Tibial nerve (tissue), 4 donors: ENCODE measurements around the gene SLITRK1. TPM values are rescaled to one million over a fixed set of nuclear protein-coding genes. Genes with fewer than 3 reads are reported as not detected.

Source experiments
- DNase-seq, 2 donors: peaks; one replicate each; pipeline ENCODE4 v3.0.0-alpha.2; 2019; ENCODE audit warnings: low spot score in 2 of 2
- H3K27ac ChIP-seq, 4 donors: fragments of 200-600 bp; sonication (generic) in 3 of 4; one replicate each; pipeline ENCODE4 v1.5.1; 2017 to 2019; ENCODE audit warnings: mild to moderate bottlenecking in 1 of 4
- H3K27me3 ChIP-seq, 2 donors: fragments of 200-600 bp; sonication (generic) in 1 of 2; one replicate each; pipeline versions ENCODE4 v1.5.1 to v1.6.0; 2017 to 2019
- H3K36me3 ChIP-seq, 3 donors: fragments of 200-600 bp; sonication (generic); one replicate each; pipeline ENCODE4 v1.5.1; 2018 to 2019
- H3K4me1 ChIP-seq, 4 donors: fragments of 200-600 bp; sonication (generic) in 3 of 4; one replicate each; pipeline ENCODE4 v1.5.1; 2017 to 2019
- H3K4me3 ChIP-seq, 4 donors: fragments of 200-600 bp; sonication (generic) in 3 of 4; one replicate each; pipeline ENCODE4 v1.5.1; 2017 to 2019; ENCODE audit warnings: mild to moderate bottlenecking in 1 of 4, moderate library complexity in 1 of 4
- H3K9me3 ChIP-seq, 4 donors: fragments of 200-600 bp; sonication (generic) in 3 of 4; one replicate each; pipeline ENCODE4 v1.5.1; 2017 to 2019
- CTCF ChIP-seq, 5 experiments: fragments of 200-600 bp in 3 of 5; fragments of 450-650 bp in 2 of 5; sonication (generic) in 3 of 5; IDR thresholded peaks; one replicate each; pipeline ENCODE4 v1.5.1; 2016 to 2019; ENCODE audit warnings: antibody characterized with exemption in 5 of 5, mild to moderate bottlenecking in 3 of 5, moderate library complexity in 2 of 5
- EP300 ChIP-seq, 2 donors: sonication (generic); formaldehyde crosslinking; IDR thresholded peaks; one replicate each; pipeline ENCODE4 v1.6.1; 2017; ENCODE audit warnings: antibody characterized with exemption in 2 of 2, mild to moderate bottlenecking in 1 of 2
- POLR2A ChIP-seq, 2 donors: fragments of 450-650 bp; IDR thresholded peaks; one replicate each; pipeline ENCODE4 v1.6.1; 2017; ENCODE audit warnings: antibody characterized with exemption in 2 of 2, mild to moderate bottlenecking in 2 of 2, moderate library complexity in 2 of 2
- WGBS, 2 donors: methylation state at CpG; one replicate each; pipeline ENCODE4 v1.1.5; 2018; 5-methylcytosine and 5-hydroxymethylcytosine counted together
- total RNA-seq, 4 donors: library from RNA; depleted of rRNA; stranded (reverse); fragments of >200 nt; gene quantifications; one replicate each; pipeline ENCODE4 v1.1.0, GENCODE V29; 2016

The SLITRK1 gene
- total RNA-seq, 4 donors from 2014 or later, result 0.90 to 2.0 (median 1.8) TPM

- Histone ChIP-seq H3K4me3 (no peak overlapping the region), H3K27me3 (no peaks in the 10 kb centered on the region), H3K9me3 (peaks cover 0 to 16% (median 0%) of the 10 kb centered on the region in 4 donors), H3K27ac (no peak overlapping the region), H3K4me1 (no peaks in the 10 kb centered on the region), H3K36me3 (no peaks in the 10 kb centered on the region)
- 94% methylated on average over 25 of the region's 25 CpGs for WGBS, 2 donors
- no peak for DNase-seq
- no peak for TF ChIP-seq CTCF (IDR thresholded peaks at IDR 0.05)
- TF ChIP-seq EP300 (IDR thresholded peaks at IDR 0.05), result no peak
- TF ChIP-seq POLR2A (IDR thresholded peaks at IDR 0.05), result no peak
Observed at GRCh38 chr13:83906240-83906820, 24.1 kb upstream of the SLITRK1 start.

DNA sequence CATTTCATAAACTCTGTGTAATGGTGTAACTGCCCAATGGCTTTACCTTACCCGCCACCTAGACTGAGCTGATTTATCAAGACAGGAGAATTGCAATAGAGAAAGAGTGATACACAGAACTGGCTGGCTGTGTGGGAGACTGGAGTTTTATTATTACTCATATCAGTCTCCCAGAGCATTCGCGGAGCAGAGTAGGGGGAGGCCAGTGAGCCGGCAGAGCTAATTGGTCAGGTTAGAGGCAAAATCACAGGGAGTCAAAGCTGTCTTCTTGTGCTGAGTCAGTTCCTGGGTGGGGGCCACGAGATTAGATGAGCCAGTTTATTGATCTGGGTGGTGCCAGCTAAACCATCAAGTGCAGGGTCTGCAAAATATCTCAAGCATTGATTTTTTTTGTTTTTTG is 23.4 kb upstream of the SLITRK1 start:
- peaks cover 0 to 16% (median 0%) of the 10 kb centered on the region in 4 donors for H3K9me3 ChIP-seq
- H3K4me3 ChIP-seq, result no peak overlapping the region
- no peak for DNase-seq
- no peaks in the 10 kb centered on the region for H3K27me3 ChIP-seq
- TF ChIP-seq CTCF (IDR thresholded peaks at IDR 0.05), result no peak
- no peak for TF ChIP-seq EP300 (IDR thresholded peaks at IDR 0.05)
- no peak for TF ChIP-seq POLR2A (IDR thresholded peaks at IDR 0.05)
- no peak overlapping the region for H3K27ac ChIP-seq
- 79 to 87% methylated on average over 5 of the region's 5 CpGs for WGBS, 2 donors
- H3K36me3 ChIP-seq, result no peaks in the 10 kb centered on the region
- H3K4me1 ChIP-seq, result no peaks in the 10 kb centered on the region

GRCh38 chr13:83895994-83896580 is 13.8 kb upstream of the SLITRK1 start:
- Histone ChIP-seq H3K27me3 (no peaks in the 10 kb centered on the region), H3K4me1 (no peaks in the 10 kb centered on the region), H3K27ac (no peak overlapping the region), H3K9me3 (no peaks in the 10 kb centered on the region), H3K4me3 (no peak overlapping the region), H3K36me3 (no peaks in the 10 kb centered on the region)
- DNase-seq, result no peak
- WGBS, 2 donors, result 70 to 75% methylated on average over 3 of the region's 3 CpGs
- TF ChIP-seq POLR2A (IDR thresholded peaks at IDR 0.05) (no peak), EP300 (IDR thresholded peaks at IDR 0.05) (no peak), CTCF (IDR thresholded peaks at IDR 0.05) (no peak)

- Histone ChIP-seq H3K36me3 (no peaks in the 10 kb centered on the region), H3K27ac (no peak overlapping the region), H3K4me3 (no peak overlapping the region), H3K27me3 (no peaks in the 10 kb centered on the region), H3K4me1 (no peaks in the 10 kb centered on the region), H3K9me3 (no peaks in the 10 kb centered on the region)
- WGBS, 2 donors, result 88 to 92% methylated on average over 3 of the region's 3 CpGs
- no peak for TF ChIP-seq POLR2A (IDR thresholded peaks at IDR 0.05)
- TF ChIP-seq EP300 (IDR thresholded peaks at IDR 0.05), result no peak
- TF ChIP-seq CTCF (IDR thresholded peaks at IDR 0.05), result no peak
- DNase-seq, result no peak
Observed at GRCh38 chr13:83890358-83890757, 8.1 kb upstream of the SLITRK1 start.

DNA sequence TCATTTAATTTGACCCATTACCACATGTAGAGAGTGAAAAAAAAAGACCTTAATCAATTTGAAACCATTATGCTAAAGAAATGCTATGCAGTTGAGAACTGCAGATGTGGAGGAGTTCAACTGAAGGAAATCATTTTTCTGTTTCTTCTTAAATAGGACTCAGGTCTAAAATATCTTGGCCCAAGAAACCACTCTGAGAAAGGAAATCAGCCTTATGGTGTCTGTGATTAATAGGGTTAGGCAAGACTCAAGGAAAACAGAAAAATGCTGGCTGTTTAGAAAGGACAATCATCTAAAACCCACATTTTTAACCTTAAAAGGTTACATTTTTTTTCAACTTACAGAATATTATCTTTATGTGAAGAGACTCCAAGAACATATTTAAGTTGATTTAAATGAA is 1.9 kb upstream of the SLITRK1 start:
- TF ChIP-seq EP300 (IDR thresholded peaks at IDR 0.05), result no peak
- Histone ChIP-seq H3K4me3 (no peak overlapping the region), H3K4me1 (peaks cover 0 to 29% (median 0%) of the 10 kb centered on the region in 4 donors), H3K27ac (no peak overlapping the region), H3K36me3 (no peaks in the 10 kb centered on the region), H3K27me3 (peaks cover 0 to 36% of the 10 kb centered on the region in 2 donors), H3K9me3 (no peaks in the 10 kb centered on the region)
- no peak for DNase-seq
